KMS-11 (cell line): ENCODE results near the gene COX10.

Source experiments
- H2AFZ ChIP-seq: fragments of 200-600 bp; sonication (generic); 2 replicates; pipeline ENCODE4 v1.6.1; 2016; ENCODE audit warnings: antibody characterized with exemption, mixed run types, low read depth
- H3K27ac ChIP-seq: fragments of 200-600 bp; sonication (generic); 2 replicates; pipeline ENCODE4 v1.6.1; 2016; ENCODE audit warnings: mild to moderate bottlenecking, mixed run types
- H3K27me3 ChIP-seq: fragments of 200-600 bp; sonication (generic); 2 replicates; pipeline ENCODE4 v1.6.1; 2017; ENCODE audit warnings: mild to moderate bottlenecking, low read depth, mixed run types, moderate library complexity; ENCODE audit not compliant: insufficient read depth
- H3K36me3 ChIP-seq: fragments of 200-600 bp; sonication (generic); 2 replicates; pipeline ENCODE4 v1.6.1; 2017; ENCODE audit warnings: mild to moderate bottlenecking, mixed run types; ENCODE audit not compliant: insufficient read depth
- H3K4me1 ChIP-seq: fragments of 200-600 bp; sonication (generic); 2 replicates; pipeline ENCODE4 v1.6.1; 2016; ENCODE audit warnings: mild to moderate bottlenecking, low read depth, mixed run types; ENCODE audit not compliant: poor library complexity, severe bottlenecking
- H3K4me2 ChIP-seq: fragments of 200-600 bp; sonication (generic); 2 replicates; pipeline ENCODE4 v1.7.0; 2016; ENCODE audit warnings: mild to moderate bottlenecking, mixed run types
- H3K4me3 ChIP-seq: fragments of 200-600 bp; sonication (generic); IDR thresholded peaks from 2 replicates; pipeline ENCODE4 v1.6.1; 2017; ENCODE audit warnings: low read depth, low read length, mixed read lengths; ENCODE audit not compliant: insufficient read depth
- H3K79me2 ChIP-seq: fragments of 200-600 bp; sonication (generic); 2 replicates; pipeline ENCODE4 v1.6.1; 2016; ENCODE audit warnings: low read depth, mixed run types; ENCODE audit not compliant: insufficient read depth
- H3K9ac ChIP-seq: fragments of 200-600 bp; sonication (generic); 2 replicates; pipeline ENCODE4 v1.6.1; 2016; ENCODE audit warnings: mild to moderate bottlenecking, mixed run types
- H4K20me1 ChIP-seq: fragments of 200-600 bp; sonication (generic); 2 replicates; pipeline ENCODE4 v1.6.1; 2016; ENCODE audit warnings: mild to moderate bottlenecking, mixed run types; ENCODE audit not compliant: insufficient read depth
- CTCF ChIP-seq: fragments of 200-600 bp; sonication (generic); conservative IDR thresholded peaks from 2 replicates; pipeline ENCODE4 v1.6.1; 2017; ENCODE audit warnings: low read depth, mild to moderate bottlenecking, antibody characterized with exemption, low read length, moderate library complexity, mixed read lengths

COX10 gene

GRCh38 chr17:14037453-14037852, 31.9 kb upstream of the COX10 start:
- no peaks in the 10 kb centered on the region for H3K79me2 ChIP-seq
- no peak for TF ChIP-seq CTCF

GRCh38 chr17:14038206-14038605, 31.1 kb upstream of the COX10 start:
- Histone ChIP-seq H2AFZ (no peak overlapping the region), H3K9ac (no peak overlapping the region), H3K4me2 (no peak overlapping the region), H4K20me1 (no peaks in the 10 kb centered on the region), H3K4me1 (no peaks in the 10 kb centered on the region), H3K79me2 (no peaks in the 10 kb centered on the region), H3K27me3 (no peaks in the 10 kb centered on the region), H3K4me3 (no peak overlapping the region), H3K27ac (no peak overlapping the region), H3K36me3 (no peaks in the 10 kb centered on the region)
- no peak for TF ChIP-seq CTCF

More at GRCh38 chr17:14037453-14037852, 31.9 kb upstream of the COX10 start:
- Histone ChIP-seq H3K4me3 (no peak overlapping the region), H3K4me2 (no peak overlapping the region), H3K27me3 (no peaks in the 10 kb centered on the region), H3K36me3 (no peaks in the 10 kb centered on the region), H3K4me1 (no peaks in the 10 kb centered on the region), H3K27ac (no peak overlapping the region), H4K20me1 (no peaks in the 10 kb centered on the region), H2AFZ (no peak overlapping the region), H3K9ac (no peak overlapping the region)

- Histone ChIP-seq H3K9ac (no peak overlapping the region), H3K36me3 (no peaks in the 10 kb centered on the region), H3K4me3 (no peak overlapping the region), H3K4me1 (no peaks in the 10 kb centered on the region), H3K79me2 (no peaks in the 10 kb centered on the region), H3K27me3 (no peaks in the 10 kb centered on the region), H3K27ac (no peak overlapping the region), H3K4me2 (no peak overlapping the region), H2AFZ (no peak overlapping the region), H4K20me1 (no peaks in the 10 kb centered on the region)
- TF ChIP-seq CTCF, result no peak
Observed at GRCh38 chr17:14042411-14042810, 26.9 kb upstream of the COX10 start.

- no peaks in the 10 kb centered on the region for H3K36me3 ChIP-seq
- H3K9ac ChIP-seq, result no peak overlapping the region
- no peak overlapping the region for H3K4me2 ChIP-seq
- H3K4me3 ChIP-seq, result no peak overlapping the region
- no peaks in the 10 kb centered on the region for H3K27me3 ChIP-seq
- no peaks in the 10 kb centered on the region for H4K20me1 ChIP-seq
- no peak overlapping the region for H2AFZ ChIP-seq
- no peak for TF ChIP-seq CTCF
- H3K4me1 ChIP-seq, result no peaks in the 10 kb centered on the region
- no peak overlapping the region for H3K27ac ChIP-seq
- H3K79me2 ChIP-seq, result no peaks in the 10 kb centered on the region
Observed at GRCh38 chr17:14044702-14045101, 24.6 kb upstream of the COX10 start.
